Caco-2 (cell line): ENCODE measurements around the gene REPS1. TPM values are rescaled to one million over a fixed set of nuclear protein-coding genes. Genes with fewer than 3 reads are reported as not detected.
A peak's percentile ranks its signal among the peaks of the same experiment; 100 is the strongest.

Source experiments
- BruUV-seq: library from RNA; stranded (reverse); fragments of 400-500 nt; replicated peaks from 2 replicates; lab custom pipeline; 2021; lab: Mats Ljungman, UMichigan
- CTCF ChIA-PET: fragments of 300-600 bp; sonication (Branson Sonifier 250); formaldehyde crosslinking; loops from one replicate; lab custom pipeline; 2022; ENCODE audit warnings: antibody characterized with exemption; lab: Charles Lee
- POLR2A ChIA-PET: fragments of 300-600 bp; sonication (Branson Sonifier 250); formaldehyde crosslinking; loops from one replicate; lab custom pipeline; 2022; ENCODE audit warnings: antibody characterized with exemption; lab: Charles Lee
- DNase-seq, 2 experiments: peaks; one replicate each; pipeline versions ENCODE4 v3.0.0 to v3.0.0-alpha.2; 2020 to 2022
- H3K27me3 ChIP-seq: replicated peaks from 2 replicates; pipeline ENCODE4 v1.6.0; 2011; ENCODE audit warnings: low read length; ENCODE audit not compliant: control insufficient read depth, insufficient read depth
- H3K36me3 ChIP-seq: 2 replicates; pipeline ENCODE4 v1.5.1; 2011; ENCODE audit warnings: low read length; ENCODE audit not compliant: control insufficient read depth, insufficient read depth
- H3K4me1 ChIP-seq: fragments of 250-450 bp; sonication (Bioruptor Pico); 2 replicates; pipeline ENCODE4 v1.5.1; 2020; ENCODE audit warnings: mild to moderate bottlenecking
- H3K4me3 ChIP-seq: 2 replicates; pipeline ENCODE4 v1.5.1; 2011; ENCODE audit warnings: low read depth, mild to moderate bottlenecking, control low read depth, low read length
- H3K9me3 ChIP-seq: fragments of 250-450 bp; sonication (Bioruptor Pico); 2 replicates; pipeline ENCODE4 v1.5.1; 2020; ENCODE audit warnings: mild to moderate bottlenecking, moderate library complexity
- H3K27ac Mint-ChIP-seq: one replicate; pipeline ENCODE4 v1.8.0; 2022; ENCODE audit warnings: mixed read lengths; ENCODE audit not compliant: unreplicated experiment
- H3K27me3 Mint-ChIP-seq: one replicate; pipeline ENCODE4 v1.8.0; 2022; ENCODE audit warnings: mixed read lengths; ENCODE audit not compliant: insufficient read depth, unreplicated experiment
- H3K36me3 Mint-ChIP-seq: one replicate; pipeline ENCODE4 v1.8.0; 2022; ENCODE audit warnings: mild to moderate bottlenecking, mixed read lengths; ENCODE audit not compliant: insufficient read depth, unreplicated experiment
- H3K4me1 Mint-ChIP-seq: one replicate; pipeline ENCODE4 v1.8.0; 2022; ENCODE audit warnings: low read depth, mixed read lengths; ENCODE audit not compliant: unreplicated experiment
- H3K4me3 Mint-ChIP-seq: one replicate; pipeline ENCODE4 v1.8.0; 2022; ENCODE audit warnings: mild to moderate bottlenecking, moderate library complexity, mixed read lengths; ENCODE audit not compliant: unreplicated experiment
- H3K9me3 Mint-ChIP-seq: one replicate; pipeline ENCODE4 v1.8.0; 2022; ENCODE audit warnings: mixed read lengths; ENCODE audit not compliant: unreplicated experiment
- CTCF ChIP-seq, 2 experiments: fragments of 200-600 bp in 1 of 2; IDR thresholded peaks; 1 replicate in 1 of 2; 2 replicates in 1 of 2; pipeline versions ENCODE4 v1.5.1 to v1.8.0; 2011 to 2022; ENCODE audit warnings: antibody characterized with exemption in 1 of 2, control low read depth in 1 of 2, inconsistent platforms in 1 of 2, low read depth in 1 of 2, low read length in 1 of 2, mild to moderate bottlenecking in 1 of 2, moderate library complexity in 1 of 2; ENCODE audit not compliant: insufficient read depth in 1 of 2, severe bottlenecking in 1 of 2, unreplicated experiment in 1 of 2
- intact Hi-C: fragments of 100-400 bp; cut with micrococcal nuclease; formaldehyde crosslinking; loops from one replicate; pipeline ENCODE4 v1.10.0; 2022; ENCODE audit not compliant: unreplicated experiment
- total RNA-seq: library from RNA; stranded (reverse); gene quantifications from 2 replicates; pipeline ENCODE4 v1.2.3, GENCODE V29; 2022

REPS1 gene
- total RNA-seq, 1 experiment from 2014 or later: 74.1 TPM

- intact Hi-C loops: no loop called here
- peak in 1 of 2 experiments; percentile 43 for DNase-seq
- CTCF ChIA-PET: interaction anchor here (1.0 kb wide), 1 partner anchor 28 kb away, joined by 3 read pairs; no protein-coding TSS in a partner anchor
These were observed 892 bp downstream of the REPS1 start for GRCh38 chr6:138987080-138987642.

GRCh38 chr6:138986578-138986977 lies 1.5 kb downstream of the REPS1 start:
- H3K27me3 Mint-ChIP-seq: no peaks in the 10 kb centered on the region
- Histone ChIP-seq H3K27me3 (no peaks in the 10 kb centered on the region), H3K36me3 (no peaks in the 10 kb centered on the region), H3K9me3 (no peaks in the 10 kb centered on the region), H3K4me1 (peaks cover 33% of the 10 kb centered on the region), H3K4me3 (peak overlapping the region; percentile 94)
- H3K4me3 Mint-ChIP-seq: peak overlapping the region; percentile 90
- H3K4me1 Mint-ChIP-seq: peaks cover 10% of the 10 kb centered on the region
- POLR2A ChIA-PET: interaction anchor here (0.6 kb wide), 1 partner anchor 41 kb away, joined by 3 read pairs; no protein-coding TSS in a partner anchor
- CTCF ChIA-PET: no interaction called here
- no peak for TF ChIP-seq CTCF (IDR thresholded peaks at IDR 0.05; ENCODE audit: insufficient read depth in 1 of 2, low read depth in 1 of 2, low read length in 1 of 2, severe bottlenecking in 1 of 2, unreplicated experiment in 1 of 2)
- DNase-seq: no peak
- intact Hi-C loops: no loop called here
- no peaks in the 10 kb centered on the region for H3K9me3 Mint-ChIP-seq
- H3K27ac Mint-ChIP-seq: peak overlapping the region; percentile 91
- no TSS peak for BruUV-seq
- H3K36me3 Mint-ChIP-seq: no peaks in the 10 kb centered on the region

More at GRCh38 chr6:138987080-138987642, 892 bp downstream of the REPS1 start:
- H3K27me3 Mint-ChIP-seq: no peaks in the 10 kb centered on the region
- Histone ChIP-seq H3K4me1 (peaks cover 31% of the 10 kb centered on the region), H3K27me3 (no peaks in the 10 kb centered on the region), H3K36me3 (no peaks in the 10 kb centered on the region), H3K9me3 (no peaks in the 10 kb centered on the region), H3K4me3 (peak overlapping the region; percentile 94)
- peak overlapping the region; percentile 91 for H3K27ac Mint-ChIP-seq
- POLR2A ChIA-PET: no interaction called here
- no peak for TF ChIP-seq CTCF (IDR thresholded peaks at IDR 0.05; ENCODE audit: insufficient read depth in 1 of 2, low read depth in 1 of 2, low read length in 1 of 2, severe bottlenecking in 1 of 2, unreplicated experiment in 1 of 2)
- H3K36me3 Mint-ChIP-seq: no peaks in the 10 kb centered on the region
- H3K9me3 Mint-ChIP-seq: no peaks in the 10 kb centered on the region
- H3K4me1 Mint-ChIP-seq: peaks cover 10% of the 10 kb centered on the region
- BruUV-seq: no TSS peak
- peak overlapping the region; percentile 90 for H3K4me3 Mint-ChIP-seq

GRCh38 chr6:138981416-138981815 lies 6.6 kb downstream of the REPS1 start:
- Mint-ChIP-seq H3K36me3 (no peaks in the 10 kb centered on the region), H3K27me3 (no peaks in the 10 kb centered on the region), H3K27ac (no peak overlapping the region), H3K4me1 (peaks cover 25% of the 10 kb centered on the region), H3K9me3 (no peaks in the 10 kb centered on the region), H3K4me3 (no peak overlapping the region)
- Histone ChIP-seq H3K36me3 (no peaks in the 10 kb centered on the region), H3K4me3 (no peak overlapping the region), H3K4me1 (peaks cover 34% of the 10 kb centered on the region), H3K27me3 (no peaks in the 10 kb centered on the region), H3K9me3 (no peaks in the 10 kb centered on the region)
- ChIA-PET POLR2A (no interaction called here), CTCF (interaction anchor here (1.0 kb wide), 1 partner anchor 25 kb away, joined by 3 read pairs; no protein-coding TSS in a partner anchor)
- BruUV-seq: no TSS peak
- TF ChIP-seq CTCF (IDR thresholded peaks at IDR 0.05; ENCODE audit: insufficient read depth in 1 of 2, low read depth in 1 of 2, low read length in 1 of 2, severe bottlenecking in 1 of 2, unreplicated experiment in 1 of 2): no peak
- intact Hi-C loops: no loop called here
- no peak for DNase-seq
